Measurements from ENCODE around the gene SYT15B.
"Not testable (repeated sequence)": the region's sequence is repeated elsewhere in the genome, so short reads cannot be mapped to it uniquely, and the experiment has no call there.

- not testable (repeated sequence) for TF ChIP-seq CTCF (IDR thresholded peaks at IDR 0.05; ENCODE audit: insufficient read depth, low read length, poor library complexity, severe bottlenecking); EZH2phosphoT487 (conservative IDR thresholded peaks at IDR 0.05; ENCODE audit: low read length)
These were observed 7.2 kb downstream of the SYT15B start for GRCh38 chr10:47756169-47756568.
